ENCODE measurements around the gene ADSS1.
"Not testable (repeated sequence)": the region's sequence is repeated elsewhere in the genome, so short reads cannot be mapped to it uniquely, and the experiment has no call there.

The ADSS1 gene

GRCh38 chr14:104729176-104729834, 5.3 kb downstream of the ADSS1 start:
- not testable (repeated sequence) for H3K4me1 Mint-ChIP-seq (ENCODE audit: low read depth); H3K9me3 Mint-ChIP-seq (ENCODE audit: low read depth); H3K27me3 Mint-ChIP-seq; H3K27ac Mint-ChIP-seq; H3K4me3 Mint-ChIP-seq; H3K36me3 Mint-ChIP-seq

- Mint-ChIP-seq H3K27me3 (no peaks in the 10 kb centered on the region), H3K9me3 (ENCODE audit: low read depth) (no peaks in the 10 kb centered on the region), H3K36me3 (no peaks in the 10 kb centered on the region), H3K4me1 (ENCODE audit: low read depth) (no peaks in the 10 kb centered on the region), H3K4me3 (no peak overlapping the region), H3K27ac (no peak overlapping the region)
Measured at GRCh38 chr14:104729835-104730181, 5.8 kb downstream of the ADSS1 start.

- H3K36me3 Mint-ChIP-seq = no peaks in the 10 kb centered on the region
- no peaks in the 10 kb centered on the region for H3K27me3 Mint-ChIP-seq
- no peaks in the 10 kb centered on the region for H3K9me3 Mint-ChIP-seq (ENCODE audit: low read depth)
- no peaks in the 10 kb centered on the region for H3K4me1 Mint-ChIP-seq (ENCODE audit: low read depth)
- H3K27ac Mint-ChIP-seq = no peak overlapping the region
- H3K4me3 Mint-ChIP-seq = no peak overlapping the region
Measured at GRCh38 chr14:104730487-104730886, 6.5 kb downstream of the ADSS1 start.

DNA sequence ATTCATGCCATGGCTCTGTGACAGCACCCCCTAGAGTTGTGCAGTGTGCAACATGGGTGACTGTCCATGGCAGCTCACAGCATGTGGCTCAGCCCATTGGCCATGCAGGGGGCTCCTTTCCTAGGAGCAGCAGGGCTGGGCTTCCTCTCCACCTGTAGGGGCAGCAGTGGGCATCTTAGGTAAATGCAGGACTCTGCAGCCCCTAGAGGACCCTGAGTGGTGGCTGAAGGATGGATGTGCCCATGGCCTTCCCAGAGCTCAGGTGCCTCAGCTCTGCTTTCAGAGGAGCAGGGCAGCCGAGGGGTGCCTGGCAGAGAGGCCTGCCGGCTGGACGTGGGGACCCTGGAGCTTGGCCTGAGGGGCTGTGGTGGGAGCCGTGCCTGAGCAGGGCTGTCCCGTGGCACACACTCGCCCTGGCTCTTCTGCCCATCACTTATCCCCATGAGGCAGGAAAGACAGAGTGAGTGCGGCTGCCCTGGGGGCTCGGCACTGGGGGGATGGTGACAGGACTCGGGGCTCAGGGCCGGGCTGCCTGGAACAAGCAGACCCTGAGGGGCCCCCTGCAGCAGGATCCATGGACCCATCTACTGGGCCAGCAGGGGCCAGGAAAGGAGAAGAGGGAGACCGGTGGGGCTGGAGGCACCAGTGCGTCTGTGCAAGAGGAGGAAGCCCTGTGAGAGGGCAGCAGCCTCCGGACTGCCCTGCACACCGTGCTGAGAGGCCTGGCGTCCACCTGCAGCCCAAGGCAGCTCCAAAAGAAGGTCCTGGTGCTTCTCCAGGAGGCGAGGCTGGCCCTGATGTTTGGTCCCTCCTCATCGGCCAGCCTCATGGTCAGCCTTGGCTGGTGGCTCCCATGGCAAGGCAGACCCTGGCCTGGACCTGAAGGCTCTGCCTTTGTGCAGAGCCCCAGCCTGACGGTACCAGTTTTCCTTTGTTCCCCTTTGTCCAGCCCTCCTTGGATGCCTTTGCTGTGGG, 7.6 kb downstream of the ADSS1 start:
- no peaks in the 10 kb centered on the region for H3K36me3 Mint-ChIP-seq
- no peak overlapping the region for H3K27ac Mint-ChIP-seq
- no peaks in the 10 kb centered on the region for H3K4me1 Mint-ChIP-seq (ENCODE audit: low read depth)
- no peaks in the 10 kb centered on the region for H3K9me3 Mint-ChIP-seq (ENCODE audit: low read depth)
- H3K27me3 Mint-ChIP-seq = no peaks in the 10 kb centered on the region
- no peak overlapping the region for H3K4me3 Mint-ChIP-seq

GRCh38 chr14:104732355-104732804, 8.4 kb downstream of the ADSS1 start:
- no peak overlapping the region for H3K27ac Mint-ChIP-seq
- H3K9me3 Mint-ChIP-seq (ENCODE audit: low read depth) = no peaks in the 10 kb centered on the region
- no peaks in the 10 kb centered on the region for H3K27me3 Mint-ChIP-seq
- no peaks in the 10 kb centered on the region for H3K4me1 Mint-ChIP-seq (ENCODE audit: low read depth)
- no peak overlapping the region for H3K4me3 Mint-ChIP-seq
- H3K36me3 Mint-ChIP-seq = no peaks in the 10 kb centered on the region

DNA sequence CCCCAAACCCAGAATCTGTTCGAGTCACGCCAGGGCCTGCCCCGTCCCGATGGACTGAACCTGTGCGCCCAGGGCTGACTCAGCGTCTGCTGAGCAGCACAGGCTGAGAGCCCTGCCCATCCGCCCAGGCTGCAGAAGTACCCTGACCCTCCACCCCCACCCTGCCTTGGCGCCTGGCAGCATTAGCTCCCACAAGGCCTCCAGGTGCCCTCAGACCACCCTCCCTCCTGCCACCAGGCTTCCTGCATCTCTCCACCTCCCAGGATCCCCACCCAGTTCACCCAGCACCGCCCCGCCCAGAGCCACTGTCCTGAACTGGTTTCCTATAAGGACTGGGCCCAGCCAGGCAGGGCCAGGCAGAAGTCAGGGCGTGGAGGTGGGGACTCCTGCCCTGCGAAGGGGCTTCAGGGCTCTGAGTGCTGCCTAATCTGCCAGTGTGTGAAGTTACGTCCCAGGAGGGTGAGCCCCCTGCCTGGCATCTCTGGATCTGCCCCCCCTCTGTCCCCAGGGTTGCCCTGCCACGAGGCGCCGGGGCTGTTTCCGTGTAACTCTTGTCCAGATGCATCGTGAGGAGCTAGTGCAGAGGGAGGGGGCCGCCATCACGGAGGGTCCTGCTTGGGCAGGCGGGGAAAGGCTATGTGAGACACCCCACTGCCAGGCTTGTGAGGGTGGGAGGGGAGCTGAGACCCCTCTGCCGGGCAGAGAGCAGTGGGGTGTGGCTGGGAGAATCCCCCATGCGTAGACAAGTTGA, 9.1 kb downstream of the ADSS1 start:
- no peaks in the 10 kb centered on the region for H3K9me3 Mint-ChIP-seq (ENCODE audit: low read depth)
- H3K4me3 Mint-ChIP-seq = no peak overlapping the region
- no peak overlapping the region for H3K27ac Mint-ChIP-seq
- H3K36me3 Mint-ChIP-seq = no peaks in the 10 kb centered on the region
- H3K4me1 Mint-ChIP-seq (ENCODE audit: low read depth) = no peaks in the 10 kb centered on the region
- H3K27me3 Mint-ChIP-seq = no peaks in the 10 kb centered on the region

DNA sequence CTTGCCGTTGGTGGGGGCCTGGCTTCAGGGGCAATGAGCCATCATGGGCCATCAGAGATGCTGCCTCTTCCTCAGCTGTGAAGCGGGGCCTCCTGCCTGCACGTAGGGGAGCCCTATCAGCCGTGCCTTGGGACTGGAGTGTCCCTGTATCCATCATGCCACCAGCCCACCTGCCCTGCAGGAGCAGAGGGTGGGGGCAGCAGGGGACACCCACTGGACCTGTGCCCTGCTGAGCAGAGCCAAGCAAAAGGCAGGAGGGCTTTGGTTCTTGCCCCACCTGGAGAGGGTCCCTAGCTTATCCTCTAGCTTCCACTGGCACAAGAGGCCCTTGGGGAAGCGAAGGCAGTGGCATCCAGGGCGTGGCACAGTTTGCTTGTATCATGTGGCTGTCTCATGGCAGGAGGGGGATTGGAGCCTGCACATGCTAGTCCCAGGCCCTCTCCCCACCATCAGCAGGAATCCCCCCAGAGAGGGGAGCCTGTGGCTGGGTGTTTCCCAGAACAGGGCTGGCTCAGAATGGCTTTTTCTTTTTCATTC, 10.1 kb downstream of the ADSS1 start:
- Mint-ChIP-seq H3K9me3 (ENCODE audit: low read depth) (no peaks in the 10 kb centered on the region), H3K27ac (no peak overlapping the region), H3K4me1 (ENCODE audit: low read depth) (no peaks in the 10 kb centered on the region), H3K27me3 (no peaks in the 10 kb centered on the region), H3K36me3 (no peaks in the 10 kb centered on the region), H3K4me3 (no peak overlapping the region)

- Mint-ChIP-seq H3K4me3 (no peak overlapping the region), H3K4me1 (ENCODE audit: low read depth) (no peaks in the 10 kb centered on the region), H3K27ac (no peak overlapping the region), H3K9me3 (ENCODE audit: low read depth) (no peaks in the 10 kb centered on the region), H3K36me3 (no peaks in the 10 kb centered on the region), H3K27me3 (no peaks in the 10 kb centered on the region)
Measured at GRCh38 chr14:104734601-104734990, 10.6 kb downstream of the ADSS1 start.

GRCh38 chr14:104734991-104735779, 11.2 kb downstream of the ADSS1 start:
- H3K27ac Mint-ChIP-seq = no peak overlapping the region
- no peaks in the 10 kb centered on the region for H3K4me1 Mint-ChIP-seq (ENCODE audit: low read depth)
- H3K4me3 Mint-ChIP-seq = no peak overlapping the region
- H3K9me3 Mint-ChIP-seq (ENCODE audit: low read depth) = no peaks in the 10 kb centered on the region
- peaks cover 1% of the 10 kb centered on the region for H3K36me3 Mint-ChIP-seq
- H3K27me3 Mint-ChIP-seq = no peaks in the 10 kb centered on the region

GRCh38 chr14:104735830-104736642, 12.0 kb downstream of the ADSS1 start:
- Mint-ChIP-seq H3K4me3 (no peak overlapping the region), H3K9me3 (ENCODE audit: low read depth) (no peaks in the 10 kb centered on the region), H3K36me3 (peaks cover 2% of the 10 kb centered on the region), H3K4me1 (ENCODE audit: low read depth) (no peaks in the 10 kb centered on the region), H3K27me3 (no peaks in the 10 kb centered on the region), H3K27ac (no peak overlapping the region)

GRCh38 chr14:104738375-104739019, 14.5 kb downstream of the ADSS1 start:
- H3K36me3 Mint-ChIP-seq = peaks cover 2% of the 10 kb centered on the region
- H3K4me3 Mint-ChIP-seq = no peak overlapping the region
- no peaks in the 10 kb centered on the region for H3K27me3 Mint-ChIP-seq
- H3K27ac Mint-ChIP-seq = no peak overlapping the region
- H3K4me1 Mint-ChIP-seq (ENCODE audit: low read depth) = no peaks in the 10 kb centered on the region
- H3K9me3 Mint-ChIP-seq (ENCODE audit: low read depth) = no peaks in the 10 kb centered on the region

- Mint-ChIP-seq H3K27ac (no peak overlapping the region), H3K9me3 (ENCODE audit: low read depth) (no peaks in the 10 kb centered on the region), H3K27me3 (no peaks in the 10 kb centered on the region), H3K36me3 (peaks cover 2% of the 10 kb centered on the region), H3K4me1 (ENCODE audit: low read depth) (no peaks in the 10 kb centered on the region), H3K4me3 (no peak overlapping the region)
Measured at GRCh38 chr14:104739026-104739425, 15.0 kb downstream of the ADSS1 start.
